Muscle layer of duodenum (tissue), 2 donors: ENCODE data around the gene FOXC1.

Experiments
- H3K27ac ChIP-seq: one replicate; pipeline ENCODE4 v1.7.0; 2013; ENCODE audit warnings: mild to moderate bottlenecking, low read length
- H3K27me3 ChIP-seq: one replicate; pipeline ENCODE4 v1.7.0; 2013; ENCODE audit warnings: low read depth, mild to moderate bottlenecking, control low read depth, low read length
- H3K36me3 ChIP-seq, 2 donors: one replicate each; pipeline ENCODE4 v1.7.0; 2013; ENCODE audit warnings: low read length in 2 of 2, control low read depth in 1 of 2, mild to moderate bottlenecking in 1 of 2; ENCODE audit not compliant: insufficient read depth in 2 of 2, control insufficient read depth in 1 of 2
- H3K4me1 ChIP-seq, 2 donors: one replicate each; pipeline ENCODE4 v1.7.0; 2013; ENCODE audit warnings: low read length in 2 of 2, mild to moderate bottlenecking in 2 of 2, control low read depth in 1 of 2, moderate library complexity in 1 of 2; ENCODE audit not compliant: insufficient read depth in 2 of 2, control insufficient read depth in 1 of 2
- H3K4me3 ChIP-seq, 2 donors: one replicate each; pipeline ENCODE4 v1.7.0; 2013; ENCODE audit warnings: low read length in 2 of 2, low read depth in 1 of 2, mild to moderate bottlenecking in 1 of 2
- H3K9me3 ChIP-seq, 2 donors: one replicate each; pipeline ENCODE4 v1.7.0; 2013; ENCODE audit warnings: low read length in 2 of 2, control low read depth in 1 of 2, mild to moderate bottlenecking in 1 of 2; ENCODE audit not compliant: control insufficient read depth in 1 of 2
- donor health status: healthy.

The FOXC1 gene

DNA sequence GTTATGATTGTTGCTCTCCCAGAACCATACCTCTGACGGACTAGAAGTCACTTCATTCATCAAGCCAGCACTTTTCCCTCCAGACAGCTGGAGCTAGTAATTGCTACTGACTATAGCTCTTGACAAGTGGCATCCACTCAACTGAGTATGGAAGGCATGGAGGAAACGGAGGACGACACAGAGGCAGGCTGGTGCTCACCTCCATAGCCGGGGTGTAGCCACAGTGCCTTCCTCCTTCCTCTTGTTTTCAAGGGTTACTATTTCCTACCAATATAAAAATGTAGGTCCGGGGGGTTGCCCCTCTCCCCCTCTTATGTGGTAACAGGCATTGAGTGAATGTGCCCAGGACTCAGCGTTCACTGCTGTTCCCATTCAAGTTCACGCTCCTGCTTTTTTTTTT is 23.5 kb upstream of the FOXC1 start:
- H3K27ac ChIP-seq, result no peak overlapping the region
- no peaks in the 10 kb centered on the region for H3K36me3 ChIP-seq
- H3K27me3 ChIP-seq, result no peaks in the 10 kb centered on the region
- H3K9me3 ChIP-seq, result no peaks in the 10 kb centered on the region
- H3K4me3 ChIP-seq, result no peak overlapping the region
- H3K4me1 ChIP-seq, result no peaks in the 10 kb centered on the region

DNA sequence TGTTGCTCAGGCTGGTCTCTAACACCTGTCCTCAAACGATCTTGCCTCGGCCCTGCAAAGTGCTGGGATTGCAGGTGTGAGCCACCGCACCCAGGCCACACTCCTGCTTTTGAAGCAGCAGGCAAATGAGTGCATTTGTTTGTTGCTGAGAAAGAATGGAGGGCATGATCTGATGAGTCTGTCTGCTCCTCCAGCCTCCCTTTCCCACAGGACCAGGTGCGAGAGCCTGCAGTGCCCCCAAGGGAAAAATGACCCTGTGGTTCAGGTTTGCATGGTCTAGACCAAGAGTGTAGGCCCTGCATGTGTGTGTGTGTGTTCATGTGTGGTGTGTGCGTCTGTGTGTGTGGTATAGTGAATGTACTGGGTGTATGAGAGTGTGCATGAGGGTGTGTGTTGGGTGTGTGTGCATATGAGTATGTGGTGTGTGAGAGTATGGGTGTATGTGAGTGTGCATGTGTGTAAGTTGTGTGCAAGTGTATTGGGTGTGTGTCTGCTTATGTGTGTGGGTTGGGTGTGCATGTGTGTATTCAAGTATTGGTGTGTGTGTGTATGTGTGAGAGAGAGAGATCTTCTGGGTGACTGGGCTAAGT is 22.8 kb upstream of the FOXC1 start:
- Histone ChIP-seq H3K9me3 (no peaks in the 10 kb centered on the region), H3K36me3 (no peaks in the 10 kb centered on the region), H3K4me1 (no peaks in the 10 kb centered on the region), H3K4me3 (no peak overlapping the region), H3K27me3 (no peaks in the 10 kb centered on the region), H3K27ac (no peak overlapping the region)

DNA sequence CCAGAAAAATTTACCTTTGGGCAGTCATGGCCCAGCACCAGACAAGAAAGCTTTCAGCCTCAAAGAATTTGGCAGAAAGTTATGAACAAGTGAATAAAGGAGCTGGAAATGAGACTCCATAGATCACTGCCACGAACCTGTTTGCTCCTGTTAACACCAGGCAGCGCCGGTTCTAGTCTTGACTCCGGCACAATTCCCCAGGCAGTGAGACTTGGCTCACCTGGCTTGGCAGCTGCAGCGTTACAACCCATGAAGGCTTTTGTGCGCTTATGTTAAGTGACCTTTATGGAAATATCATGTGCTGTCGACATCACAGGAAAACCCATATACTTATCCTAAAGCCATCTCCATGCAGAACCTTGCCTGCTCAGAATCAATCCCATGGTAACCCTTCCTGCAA is 22.2 kb upstream of the FOXC1 start:
- H3K9me3 ChIP-seq, result no peaks in the 10 kb centered on the region
- H3K27ac ChIP-seq, result no peak overlapping the region
- H3K36me3 ChIP-seq, result no peaks in the 10 kb centered on the region
- no peak overlapping the region for H3K4me3 ChIP-seq
- H3K4me1 ChIP-seq, result no peaks in the 10 kb centered on the region
- no peaks in the 10 kb centered on the region for H3K27me3 ChIP-seq

DNA sequence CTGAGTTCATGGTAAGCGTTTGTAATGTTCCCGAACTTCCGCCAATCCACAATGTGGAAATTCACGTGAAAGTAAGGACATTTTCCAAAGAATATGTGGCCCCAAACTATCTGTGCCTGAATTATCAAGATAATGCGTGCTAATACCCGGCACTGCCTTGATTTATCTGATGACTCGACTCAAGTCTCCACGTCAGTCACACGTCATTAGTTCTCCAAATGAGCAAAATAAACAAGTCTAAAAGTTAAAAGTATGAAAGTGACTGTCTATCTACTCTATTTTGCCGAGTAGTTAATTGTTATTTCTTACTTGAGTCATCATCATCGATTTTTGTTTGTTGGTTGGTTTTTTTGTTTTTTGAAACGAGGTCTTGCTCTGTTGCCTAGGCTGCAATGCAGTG is 21.7 kb upstream of the FOXC1 start:
- Histone ChIP-seq H3K36me3 (no peaks in the 10 kb centered on the region), H3K4me3 (no peak overlapping the region), H3K27me3 (peaks cover 2% of the 10 kb centered on the region), H3K27ac (no peak overlapping the region), H3K9me3 (no peaks in the 10 kb centered on the region), H3K4me1 (no peaks in the 10 kb centered on the region)

DNA sequence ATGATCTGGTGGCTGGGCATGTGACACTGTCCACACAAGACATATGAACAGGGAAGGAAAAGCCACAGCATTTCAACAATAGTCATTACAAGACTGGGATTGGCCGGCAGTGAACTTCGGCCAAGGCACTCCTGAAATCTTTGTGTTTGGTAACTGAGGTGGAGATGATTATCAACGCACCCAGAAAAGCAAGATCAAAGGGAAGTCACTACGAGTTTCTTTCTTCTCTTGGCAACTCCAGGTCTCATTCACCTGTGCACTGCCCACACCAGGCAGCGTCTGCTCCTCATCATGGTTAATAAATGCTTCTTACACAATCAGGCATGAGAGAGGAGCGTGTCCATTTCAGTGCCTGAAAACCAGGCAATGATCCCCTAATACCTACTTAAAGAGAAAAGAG is 20.5 kb upstream of the FOXC1 start:
- H3K4me3 ChIP-seq, result no peak overlapping the region
- H3K27ac ChIP-seq, result no peak overlapping the region
- peaks cover 6% of the 10 kb centered on the region for H3K27me3 ChIP-seq
- H3K4me1 ChIP-seq, result no peaks in the 10 kb centered on the region
- H3K9me3 ChIP-seq, result no peaks in the 10 kb centered on the region
- no peaks in the 10 kb centered on the region for H3K36me3 ChIP-seq

DNA sequence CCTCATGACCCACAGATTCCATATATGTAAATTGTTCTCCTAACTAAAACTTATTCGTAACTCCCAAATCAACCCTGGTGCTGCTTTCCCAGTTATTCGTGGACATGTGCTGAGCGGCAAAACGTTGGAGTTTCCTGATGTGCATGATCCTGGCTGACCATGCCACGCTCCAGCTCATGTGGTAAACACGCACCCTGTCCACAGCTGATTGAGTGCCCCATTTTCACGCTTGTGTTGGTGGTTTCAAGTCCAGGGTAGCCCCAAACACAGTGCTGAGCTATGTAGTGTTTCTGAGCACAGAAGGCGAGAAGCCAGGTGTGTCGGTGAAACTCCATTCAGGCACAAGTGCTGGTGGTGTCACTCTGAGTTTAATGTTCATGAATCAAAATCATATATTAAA is 19.1 kb upstream of the FOXC1 start:
- H3K4me1 ChIP-seq, result no peaks in the 10 kb centered on the region
- H3K4me3 ChIP-seq, result no peak overlapping the region
- H3K9me3 ChIP-seq, result no peaks in the 10 kb centered on the region
- no peak overlapping the region for H3K27ac ChIP-seq
- H3K27me3 ChIP-seq, result peaks cover 10% of the 10 kb centered on the region
- H3K36me3 ChIP-seq, result no peaks in the 10 kb centered on the region

DNA sequence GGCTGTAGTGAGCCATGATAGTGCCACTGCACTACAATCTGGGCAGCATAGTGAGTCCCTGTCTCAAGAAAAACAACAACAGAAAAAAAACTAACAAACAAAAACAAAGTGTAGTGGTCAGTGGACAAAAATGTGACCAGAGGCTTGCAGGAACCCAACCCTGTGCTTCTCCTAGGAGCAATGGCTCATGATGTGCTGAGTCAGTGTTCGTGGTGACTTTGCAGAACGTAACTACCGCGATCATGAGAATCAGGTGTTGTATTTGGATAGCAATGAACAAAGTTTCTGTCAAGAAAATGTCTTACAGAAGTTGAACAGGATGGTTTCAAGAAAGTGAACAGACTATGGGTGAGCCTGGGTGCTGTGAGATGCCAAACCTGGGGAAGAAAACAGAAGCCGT is 18.5 kb upstream of the FOXC1 start:
- peaks cover 16% of the 10 kb centered on the region for H3K27me3 ChIP-seq
- H3K4me3 ChIP-seq, result no peak overlapping the region
- H3K27ac ChIP-seq, result no peak overlapping the region
- H3K36me3 ChIP-seq, result no peaks in the 10 kb centered on the region
- peaks cover 3% of the 10 kb centered on the region in 2 donors for H3K4me1 ChIP-seq
- no peaks in the 10 kb centered on the region for H3K9me3 ChIP-seq

DNA sequence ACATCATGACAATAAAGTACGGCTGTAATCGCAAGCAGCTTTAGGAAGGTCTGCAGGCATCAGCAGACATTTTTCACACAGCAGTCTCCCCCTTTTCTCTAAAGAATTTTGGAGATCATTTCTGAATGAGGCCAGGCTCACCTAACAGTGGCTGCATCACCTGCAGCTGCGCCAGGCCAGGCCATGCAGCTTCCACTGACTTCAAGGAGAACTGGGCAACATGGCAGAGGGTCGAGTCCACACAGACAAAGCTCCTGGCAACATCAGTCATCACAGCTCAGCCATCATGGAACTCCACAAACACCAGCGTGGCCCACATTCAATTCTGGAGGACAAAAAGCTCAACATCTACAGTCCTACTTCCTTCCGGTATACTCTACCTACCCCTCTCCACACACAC is 17.8 kb upstream of the FOXC1 start:
- no peaks in the 10 kb centered on the region for H3K9me3 ChIP-seq
- peaks cover 3 to 4% of the 10 kb centered on the region in 2 donors for H3K4me1 ChIP-seq
- H3K4me3 ChIP-seq, result no peak overlapping the region
- H3K27ac ChIP-seq, result no peak overlapping the region
- peaks cover 16% of the 10 kb centered on the region for H3K27me3 ChIP-seq
- no peaks in the 10 kb centered on the region for H3K36me3 ChIP-seq

DNA sequence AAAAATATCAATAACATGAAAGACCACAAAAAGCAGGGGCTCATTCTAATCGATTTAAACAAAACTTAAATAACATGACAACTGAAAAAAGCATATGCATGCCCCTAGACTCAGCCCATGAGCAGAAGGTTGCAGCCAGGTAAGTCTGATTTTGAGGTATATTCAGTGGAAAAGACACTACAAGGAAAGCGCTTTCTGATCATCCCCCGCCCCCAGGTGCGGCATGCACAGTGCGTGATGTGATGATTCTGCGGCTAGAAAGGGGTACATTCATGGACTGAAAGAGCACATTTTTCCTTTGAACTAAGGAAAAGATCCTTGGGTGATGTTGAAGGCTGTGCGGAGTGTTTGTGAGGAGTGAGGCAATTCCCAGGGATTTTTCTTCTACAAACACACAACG is 16.9 kb upstream of the FOXC1 start:
- Histone ChIP-seq H3K36me3 (no peaks in the 10 kb centered on the region), H3K4me3 (no peak overlapping the region), H3K9me3 (no peaks in the 10 kb centered on the region), H3K27ac (no peak overlapping the region), H3K27me3 (peaks cover 23% of the 10 kb centered on the region), H3K4me1 (peaks cover 3 to 4% of the 10 kb centered on the region in 2 donors)

DNA sequence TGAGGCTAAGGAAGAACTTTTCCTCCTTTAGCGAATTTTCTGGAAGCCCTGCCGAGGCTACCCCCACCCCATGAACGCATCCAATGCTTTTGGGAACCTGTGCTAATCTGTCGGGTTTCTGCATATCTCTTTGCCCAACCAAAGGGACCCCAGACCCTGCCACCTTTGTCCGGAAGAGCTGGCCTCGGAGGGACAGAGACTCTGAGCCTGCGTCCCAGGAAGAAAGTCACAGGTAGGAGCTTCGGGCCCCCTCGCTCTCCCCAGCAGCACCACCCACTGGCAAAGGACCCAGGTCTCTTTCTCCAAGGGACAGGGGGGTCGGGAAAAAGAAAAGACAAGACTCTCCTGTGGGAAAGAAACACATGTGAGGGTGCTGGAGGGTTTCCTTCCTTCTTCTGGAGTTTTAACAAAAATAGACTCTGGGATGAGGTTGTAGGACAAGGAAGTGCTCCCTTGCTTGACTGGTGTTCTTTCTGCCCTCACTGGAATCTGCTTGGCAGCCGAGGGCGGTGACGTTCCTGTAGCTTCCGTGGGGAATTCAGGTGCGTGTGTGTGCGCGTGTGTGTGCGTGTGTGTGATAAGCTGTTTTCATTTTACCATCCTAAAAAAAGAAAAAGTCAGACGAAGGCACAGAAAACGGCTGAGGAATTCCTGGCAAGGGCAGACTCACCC is 16.3 kb upstream of the FOXC1 start:
- Histone ChIP-seq H3K27ac (no peak overlapping the region), H3K4me3 (no peak overlapping the region), H3K4me1 (peaks cover 3 to 4% of the 10 kb centered on the region in 2 donors), H3K9me3 (no peaks in the 10 kb centered on the region), H3K27me3 (peaks cover 23% of the 10 kb centered on the region), H3K36me3 (no peaks in the 10 kb centered on the region)

DNA sequence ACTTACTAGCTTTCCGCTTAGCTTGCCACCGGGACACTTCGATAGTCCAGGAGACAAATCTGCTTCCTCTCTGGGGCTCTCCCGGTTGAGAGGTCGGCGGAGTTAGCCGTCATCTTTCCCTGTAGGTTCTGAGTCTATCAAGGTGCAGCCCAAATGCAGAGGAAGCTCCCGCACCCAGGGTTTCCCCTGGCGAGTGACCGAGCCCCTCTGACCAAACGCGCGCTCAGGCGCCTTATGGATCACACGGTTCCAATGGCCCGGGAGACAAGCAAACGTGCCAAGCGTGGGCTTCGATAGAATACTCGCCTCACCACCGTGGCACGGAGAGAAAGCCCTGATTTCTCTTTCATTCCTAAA is 15.8 kb upstream of the FOXC1 start:
- Histone ChIP-seq H3K4me3 (no peak overlapping the region), H3K36me3 (no peaks in the 10 kb centered on the region), H3K27me3 (peaks cover 23% of the 10 kb centered on the region), H3K4me1 (peaks cover 3 to 4% of the 10 kb centered on the region in 2 donors), H3K9me3 (no peaks in the 10 kb centered on the region), H3K27ac (no peak overlapping the region)
